Spleen (tissue), 11 donors: ENCODE data around the gene KRT31. TPM values are rescaled to one million over a fixed set of nuclear protein-coding genes. Genes with fewer than 3 reads are reported as not detected.
"Not testable (repeated sequence)": the region's sequence is repeated elsewhere in the genome, so short reads cannot be mapped to it uniquely, and the experiment has no call there.

ENCODE experiments used
- DNase-seq: peaks from one replicate; pipeline ENCODE4 v3.0.0-alpha.2; 2020
- H3K27ac ChIP-seq, 8 donors: fragments of 200-600 bp; sonication (generic) in 7 of 8; 1 replicate in 4 of 8; 2 replicates in 4 of 8; pipeline versions ENCODE4 v1.5.0 to v1.8.0; 2016 to 2021; ENCODE audit warnings: inconsistent platforms in 4 of 8, mild to moderate bottlenecking in 4 of 8, moderate library complexity in 1 of 8
- H3K27me3 ChIP-seq, 7 donors: fragments of 200-600 bp; sonication (generic) in 6 of 7; replicated peaks in 1 of 7; 1 replicate in 4 of 7; 2 replicates in 3 of 7; pipeline versions ENCODE4 v1.5.0 to v1.8.0; 2016 to 2021; ENCODE audit warnings: inconsistent platforms in 3 of 7, mild to moderate bottlenecking in 1 of 7
- H3K36me3 ChIP-seq, 6 donors: fragments of 200-600 bp; sonication (generic) in 5 of 6; 1 replicate in 4 of 6; 2 replicates in 2 of 6; pipeline versions ENCODE4 v1.5.0 to v1.8.0; 2016 to 2021; ENCODE audit warnings: inconsistent platforms in 2 of 6
- H3K4me1 ChIP-seq, 6 donors: fragments of 200-600 bp; sonication (generic) in 5 of 6; 1 replicate in 3 of 6; 2 replicates in 3 of 6; pipeline versions ENCODE4 v1.5.0 to v1.8.0; 2016 to 2021; ENCODE audit warnings: inconsistent platforms in 3 of 6
- H3K4me3 ChIP-seq, 8 donors: fragments of 200-600 bp; sonication (generic) in 7 of 8; 1 replicate in 4 of 8; 2 replicates in 4 of 8; pipeline versions ENCODE4 v1.5.0 to v1.8.0; 2016 to 2021; ENCODE audit warnings: inconsistent platforms in 4 of 8, mild to moderate bottlenecking in 4 of 8, moderate library complexity in 2 of 8
- H3K9me3 ChIP-seq, 8 donors: fragments of 200-600 bp; sonication (generic) in 7 of 8; 1 replicate in 4 of 8; 2 replicates in 4 of 8; pipeline versions ENCODE4 v1.5.0 to v1.8.0; 2016 to 2021; ENCODE audit warnings: inconsistent platforms in 4 of 8
- CTCF ChIP-seq, 11 experiments: fragments of 200-600 bp in 7 of 11; fragments of 450-650 bp in 4 of 11; sonication (generic) in 4 of 11; IDR thresholded peaks in 8 of 11; conservative IDR thresholded peaks in 3 of 11; 1 replicate in 7 of 11; 2 replicates in 4 of 11; pipeline versions ENCODE4 v1.4.0 to v1.8.0; 2016 to 2021; ENCODE audit warnings: antibody characterized with exemption in 11 of 11, inconsistent platforms in 4 of 11, mild to moderate bottlenecking in 1 of 11
- POLR2A ChIP-seq, 3 donors: fragments of 450-650 bp; IDR thresholded peaks; one replicate each; pipeline ENCODE4 v1.5.1; 2017; ENCODE audit warnings: antibody characterized with exemption in 3 of 3, mild to moderate bottlenecking in 1 of 3
- POLR2AphosphoS5 ChIP-seq, 3 donors: sonication (generic); formaldehyde crosslinking; IDR thresholded peaks; one replicate each; pipeline ENCODE4 v1.5.1; 2017; ENCODE audit warnings: antibody characterized with exemption in 3 of 3
- WGBS, 5 donors: extraction: QIAGEN DNeasy Blood & Tissue Kit in 3 of 5; methylation state at CpG; one replicate each; pipeline versions ENCODE4 v1.1.5 to v1.1.7; 2013 to 2018; 5-methylcytosine and 5-hydroxymethylcytosine counted together
- intact Hi-C: fragments of 100-400 bp; cut with DNase I; formaldehyde crosslinking; loops from one replicate; pipeline ENCODE4 v1.15.0; 2023; ENCODE audit warnings: low total_unique reads
- polyA plus RNA-seq, 3 donors: library from polyadenylated mRNA; stranded (reverse); fragments of 200-250 nt; gene quantifications; one replicate each; pipeline ENCODE4 v1.2.1, GENCODE V29; 2013
- total RNA-seq, 7 donors: library from RNA; depleted of rRNA in 3 of 7; stranded (reverse); fragments of >200 nt in 3 of 7; fragmentation: NEBNext Ultra II Directional in 4 of 7; extraction: Animal tissue kit (Norgen Biotek cat#: 25700) in 4 of 7; gene quantifications; one replicate each; pipeline versions ENCODE4 v1.1.0 to v1.2.1, GENCODE V29; 2016 to 2021
- donor health status: healthy with polysubstance abuse.
- donor health status: DM: no; HTN: no; CAD: no; lungs with moderate emphysema.
- donor health status: DM: no; HTN: no; CAD: no.
- donor health status: Bipolar disorder and iron deficiency.
- donor health status: healthy.
- donor health status: DM: no; HTN: no; CAD: no.
- donor health status: DM: yes; HTN: yes; CAD: no.

The KRT31 gene
- total and polyA plus RNA-seq, 10 donors = not detected

- no peaks in the 10 kb centered on the region for H3K36me3 ChIP-seq
- peaks cover 0 to 12% (median 0%) of the 10 kb centered on the region in 7 donors for H3K27me3 ChIP-seq
- H3K4me1 ChIP-seq = no peaks in the 10 kb centered on the region
- WGBS, 5 donors = 67 to 76% (median 70%) methylated on average over 4 of the region's 4 CpGs
- TF ChIP-seq POLR2AphosphoS5 (IDR thresholded peaks at IDR 0.05) = no peak
- no peak for TF ChIP-seq POLR2A (IDR thresholded peaks at IDR 0.05)
- TF ChIP-seq CTCF (IDR thresholded peaks at IDR 0.05 in 8 of 11, conservative IDR thresholded peaks at IDR 0.05 in 3 of 11) = no peak
- no peak for DNase-seq
- intact Hi-C loops = no loop called here
- no peak overlapping the region for H3K4me3 ChIP-seq
- H3K27ac ChIP-seq = no peak overlapping the region
- H3K9me3 ChIP-seq = no peaks in the 10 kb centered on the region
These were observed 6.1 kb upstream of the KRT31 start for GRCh38 chr17:41403404-41404023.

- no peak overlapping the region for H3K4me3 ChIP-seq
- no peaks in the 10 kb centered on the region for H3K36me3 ChIP-seq
- DNase-seq = no peak
- no peaks in the 10 kb centered on the region for H3K9me3 ChIP-seq
- no peak overlapping the region for H3K27ac ChIP-seq
- intact Hi-C loops = no loop called here
- WGBS, 5 donors = 88 to 98% (median 94%) methylated on average over 5 of the region's 5 CpGs
- TF ChIP-seq CTCF (IDR thresholded peaks at IDR 0.05 in 8 of 11, conservative IDR thresholded peaks at IDR 0.05 in 3 of 11) (no peak), POLR2AphosphoS5 (IDR thresholded peaks at IDR 0.05) (no peak), POLR2A (IDR thresholded peaks at IDR 0.05) (no peak)
- peaks cover 0 to 7% (median 0%) of the 10 kb centered on the region in 7 donors for H3K27me3 ChIP-seq
- no peaks in the 10 kb centered on the region for H3K4me1 ChIP-seq
These were observed 4.8 kb upstream of the KRT31 start for GRCh38 chr17:41402161-41402560.

GRCh38 chr17:41396340-41396739 is 1.1 kb downstream of the KRT31 start:
- Histone ChIP-seq H3K27ac (no peak overlapping the region), H3K36me3 (no peaks in the 10 kb centered on the region), H3K4me3 (no peak overlapping the region), H3K27me3 (peaks cover 0 to 8% (median 0%) of the 10 kb centered on the region in 7 donors), H3K9me3 (no peaks in the 10 kb centered on the region), H3K4me1 (no peaks in the 10 kb centered on the region)
- no peak for TF ChIP-seq POLR2A (IDR thresholded peaks at IDR 0.05)
- TF ChIP-seq POLR2AphosphoS5 (IDR thresholded peaks at IDR 0.05) = no peak
- no peak for TF ChIP-seq CTCF (IDR thresholded peaks at IDR 0.05 in 8 of 11, conservative IDR thresholded peaks at IDR 0.05 in 3 of 11)
- DNase-seq = no peak
- WGBS, 5 donors = 91 to 95% (median 93%) methylated on average over 7 of the region's 7 CpGs
- intact Hi-C loops = no loop called here

- intact Hi-C loops = no loop called here
- WGBS, 5 donors = 77 to 100% (median 94%) methylated on average over 1 of the region's 1 CpG
- H3K4me3 ChIP-seq = no peak overlapping the region
- no peak for DNase-seq
- H3K9me3 ChIP-seq = no peaks in the 10 kb centered on the region
- TF ChIP-seq CTCF (IDR thresholded peaks at IDR 0.05 in 8 of 11, conservative IDR thresholded peaks at IDR 0.05 in 3 of 11) (no peak), POLR2A (IDR thresholded peaks at IDR 0.05) (no peak), POLR2AphosphoS5 (IDR thresholded peaks at IDR 0.05) (no peak)
- H3K4me1 ChIP-seq = no peaks in the 10 kb centered on the region
- no peaks in the 10 kb centered on the region for H3K36me3 ChIP-seq
- no peak overlapping the region for H3K27ac ChIP-seq
- H3K27me3 ChIP-seq = peaks cover 0 to 14% (median 0%) of the 10 kb centered on the region in 7 donors
These were observed 1.8 kb downstream of the KRT31 start for GRCh38 chr17:41395611-41396010.

- intact Hi-C loops = not testable (repeated sequence)
- 85 to 92% (median 88%) methylated on average over 8 to 12 of the region's 12 CpGs; no CpG with 5 or more reads in 1 of the 5 donors for WGBS, 5 donors
These were observed 2.4 kb downstream of the KRT31 start for GRCh38 chr17:41395044-41395443.

More at GRCh38 chr17:41395044-41395443, 2.4 kb downstream of the KRT31 start:
- H3K27ac ChIP-seq, H3K4me3 ChIP-seq, H3K36me3 ChIP-seq, H3K4me1 ChIP-seq, H3K9me3 ChIP-seq, DNase-seq: not testable (repeated sequence)
- peaks cover 0 to 20% (median 0%) of the 10 kb centered on the region in 7 donors for H3K27me3 ChIP-seq
